A549 (cell line): ENCODE measurements around the gene PYGO1. TPM values are rescaled to one million over a fixed set of nuclear protein-coding genes. Genes with fewer than 3 reads are reported as not detected.
"Not testable (repeated sequence)": the region's sequence is repeated elsewhere in the genome, so short reads cannot be mapped to it uniquely, and the experiment has no call there.

Experiments
- ATAC-seq, 2 experiments: fragments of 200-7000 bp in 1 of 2; fragments of >200 bp in 1 of 2; cut with Nextera tagmentation in 1 of 2; cut with Tn5 transposase in 1 of 2; 3 replicates each; pipeline versions ENCODE4 v1.8.0 to v1.9.1; 2018 to 2020; ENCODE audit warnings: mild to moderate bottlenecking in 1 of 2, moderate library complexity in 1 of 2
- CTCF ChIA-PET: fragments of 300-600 bp; sonication (Branson Sonifier 250); formaldehyde crosslinking; extraction: SDS; loops from one replicate; lab custom pipeline; 2021; ENCODE audit warnings: antibody characterized with exemption, inconsistent platforms; lab: Yijun Ruan, JAX
- POLR2A ChIA-PET: fragments of 350-600 bp; formaldehyde crosslinking; extraction: SDS; loops from one replicate; lab custom pipeline; 2021; ENCODE audit warnings: antibody characterized with exemption, inconsistent platforms; lab: Yijun Ruan, JAX
- DNase-seq, 2 experiments: peaks; one replicate each; pipeline versions ENCODE4 v3.0.0 to v3.0.0-alpha.2; 2011 to 2016; ENCODE audit warnings: low read depth in 1 of 2, low spot score in 1 of 2
- FAIRE-seq: peaks from 2 replicates; lab custom pipeline; 2011; peaks lifted over from hg19 to GRCh38; lab: Jason Lieb, UNC
- H3K27ac ChIP-seq, 2 experiments: fragments of >200 bp; sonication (Bioruptor Twin); formaldehyde crosslinking; 3 replicates each; pipeline ENCODE4 v1.5.1; 2016 to 2017
- H3K4me1 ChIP-seq: fragments of >200 bp; sonication (Bioruptor Twin); formaldehyde crosslinking; 3 replicates; pipeline ENCODE4 v1.6.1; 2016
- H3K4me2 ChIP-seq: fragments of >200 bp; sonication (Bioruptor Twin); formaldehyde crosslinking; 3 replicates; pipeline ENCODE4 v1.6.1; 2016
- H3K4me3 ChIP-seq: fragments of >200 bp; sonication (Bioruptor Twin); formaldehyde crosslinking; 3 replicates; pipeline ENCODE4 v1.5.1; 2016
- H3K9me3 ChIP-seq: fragments of >200 bp; sonication (Bioruptor Twin); formaldehyde crosslinking; 3 replicates; pipeline ENCODE4 v1.6.1; 2016
- CEBPB ChIP-seq, 2 experiments: fragments of >200 bp in 1 of 2; sonication (Bioruptor Twin) in 1 of 2; formaldehyde crosslinking in 1 of 2; IDR thresholded peaks; 2 replicates each; pipeline ENCODE4 v1.6.1; 2012 to 2016
- CHD4 ChIP-seq: fragments of 200-600 bp; sonication (generic); IDR thresholded peaks from 2 replicates; pipeline ENCODE4 v1.6.1; 2016; ENCODE audit warnings: antibody characterized with exemption, mild to moderate bottlenecking, borderline replicate concordance
- EHF ChIP-seq: fragments of 250-450 bp; sonication (Bioruptor Pico); IDR thresholded peaks from 2 replicates; pipeline ENCODE4 v1.5.0; 2020; ENCODE audit warnings: mild to moderate bottlenecking
- EP300 ChIP-seq, 2 experiments: fragments of >200 bp; sonication (Bioruptor Twin); formaldehyde crosslinking; IDR thresholded peaks; 2 replicates in 1 of 2; 3 replicates in 1 of 2; pipeline ENCODE4 v1.6.1; 2016 to 2017
- MYC ChIP-seq: IDR thresholded peaks from 2 replicates; pipeline ENCODE4 v1.6.1; 2012; ENCODE audit warnings: mild to moderate bottlenecking, inconsistent platforms, low read length, improper control_type of control experiment, borderline replicate concordance
- NR3C1 ChIP-seq: fragments of >200 bp; sonication (Bioruptor Twin); formaldehyde crosslinking; IDR thresholded peaks from 3 replicates; pipeline ENCODE4 v1.6.1; 2017
- RAD21 ChIP-seq, 2 experiments: fragments of >200 bp in 1 of 2; sonication (Bioruptor Twin) in 1 of 2; formaldehyde crosslinking in 1 of 2; IDR thresholded peaks in 1 of 2; conservative IDR thresholded peaks in 1 of 2; 2 replicates in 1 of 2; 3 replicates in 1 of 2; pipeline ENCODE4 v1.6.1; 2012 to 2018; ENCODE audit warnings: inconsistent platforms in 1 of 2
- SMC3 ChIP-seq: fragments of >200 bp; sonication (Bioruptor Twin); formaldehyde crosslinking; IDR thresholded peaks from 3 replicates; pipeline ENCODE4 v1.6.1; 2018; ENCODE audit warnings: inconsistent platforms
- TP53 ChIP-seq: fragments of 250-450 bp; sonication (Bioruptor Pico); IDR thresholded peaks from 2 replicates; pipeline ENCODE4 v1.5.0; 2021; ENCODE audit warnings: mild to moderate bottlenecking, moderate library complexity
- ZC3H11A ChIP-seq: fragments of 450-650 bp; IDR thresholded peaks from 2 replicates; pipeline ENCODE4 v1.6.1; 2014; ENCODE audit warnings: antibody characterized with exemption, mild to moderate bottlenecking
- ZFP36 ChIP-seq: fragments of 450-650 bp; IDR thresholded peaks from 2 replicates; pipeline ENCODE4 v1.6.1; 2014; ENCODE audit warnings: borderline replicate concordance; ENCODE audit not compliant: partially characterized antibody
- ZSCAN20 ChIP-seq: fragments of 250-450 bp; sonication (Bioruptor Pico); IDR thresholded peaks from 2 replicates; pipeline ENCODE4 v1.8.0; 2022; ENCODE audit warnings: mild to moderate bottlenecking, moderate library complexity
- whole genome bisulfite sequencing: methylation state at CpG from one replicate; pipeline ENCODE4 v1.1.6; 2017; ENCODE audit errors: missing lambda C conversion rate; 5-methylcytosine and 5-hydroxymethylcytosine counted together
- polyA plus RNA-seq, 4 experiments: library from polyadenylated mRNA; depleted of rRNA in 3 of 4; stranded (reverse); fragments of >200 nt; fragmentation: RNase III in 1 of 4; extraction: RNeasy Plus Mini Kit Qiagen cat#74134 plus additional on column Dnase treatment in 1 of 4; gene quantifications; 2 replicates in 3 of 4; 3 replicates in 1 of 4; pipeline ENCODE4 v1.2.3, GENCODE V29; 2011 to 2017
- TF ChIP-seq, protein P1 (sequence below): fragments of >200 bp; sonication (Bioruptor Twin); formaldehyde crosslinking; IDR thresholded peaks from 2 replicates; pipeline ENCODE4 v1.6.1; 2016
- TF ChIP-seq, protein P2 (sequence below): fragments of 150-350 bp; IDR thresholded peaks from 2 replicates; pipeline ENCODE4 v1.6.1; 2014; ENCODE audit warnings: low read depth, mild to moderate bottlenecking, low read length
- TF ChIP-seq, protein P3 (sequence below): fragments of >200 bp; sonication (Bioruptor Twin); formaldehyde crosslinking; IDR thresholded peaks from 3 replicates; pipeline ENCODE4 v1.5.1; 2016

Gene PYGO1
- polyA plus RNA-seq, 2 of the 4 experiments (the other 2 are of a cell fraction) = 6.6 to 13.9 TPM

DNA sequence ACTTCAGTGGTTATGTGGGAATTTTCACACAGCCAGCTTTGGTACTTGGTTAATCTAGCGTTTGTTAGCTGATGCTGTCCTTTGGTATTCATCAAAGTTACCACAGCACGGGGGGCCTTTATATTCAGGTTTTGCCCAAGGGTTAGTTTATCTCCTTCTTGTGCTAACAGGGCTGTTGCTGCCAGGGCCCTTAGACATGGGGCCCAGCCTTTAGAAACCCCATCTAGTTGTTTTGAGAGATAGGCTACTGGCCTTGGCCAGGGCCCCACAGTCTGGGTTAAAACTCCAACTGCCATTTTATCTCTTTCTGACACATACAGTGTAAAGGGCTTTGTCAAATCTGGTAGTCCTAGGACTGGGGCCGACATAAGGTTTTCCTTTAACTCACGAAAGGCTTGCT is 72.7 kb downstream of the PYGO1 start:
- ChIA-PET POLR2A (no interaction called here), CTCF (interaction anchor here (0.6 to 1.6 kb wide), 4 partner anchors 112 to 128 kb away, joined by 3 to 5 read pairs (median 4); no protein-coding TSS in a partner anchor)
- FAIRE-seq (no peak), DNase-seq (no peak), ATAC-seq (no peak)
- H3K4me2 ChIP-seq = no peak overlapping the region
- no peak overlapping the region for H3K4me3 ChIP-seq
- H3K27ac ChIP-seq = no peak overlapping the region
- TF ChIP-seq NR3C1 (no peak), ZSCAN20 (CRISPR knock-in tag) (no peak), ZFP36 (no peak), TP53 (CRISPR knock-in tag) (no peak), MYC (no peak), EHF (CRISPR knock-in tag) (no peak), CHD4 (no peak), ZC3H11A (no peak), CEBPB (IDR thresholded peaks at IDR 0.05) (no peak)
- TF ChIP-seq, protein P1, sequence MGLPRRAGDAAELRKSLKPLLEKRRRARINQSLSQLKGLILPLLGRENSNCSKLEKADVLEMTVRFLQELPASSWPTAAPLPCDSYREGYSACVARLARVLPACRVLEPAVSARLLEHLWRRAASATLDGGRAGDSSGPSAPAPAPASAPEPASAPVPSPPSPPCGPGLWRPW = no peak
- TF ChIP-seq, protein P2, sequence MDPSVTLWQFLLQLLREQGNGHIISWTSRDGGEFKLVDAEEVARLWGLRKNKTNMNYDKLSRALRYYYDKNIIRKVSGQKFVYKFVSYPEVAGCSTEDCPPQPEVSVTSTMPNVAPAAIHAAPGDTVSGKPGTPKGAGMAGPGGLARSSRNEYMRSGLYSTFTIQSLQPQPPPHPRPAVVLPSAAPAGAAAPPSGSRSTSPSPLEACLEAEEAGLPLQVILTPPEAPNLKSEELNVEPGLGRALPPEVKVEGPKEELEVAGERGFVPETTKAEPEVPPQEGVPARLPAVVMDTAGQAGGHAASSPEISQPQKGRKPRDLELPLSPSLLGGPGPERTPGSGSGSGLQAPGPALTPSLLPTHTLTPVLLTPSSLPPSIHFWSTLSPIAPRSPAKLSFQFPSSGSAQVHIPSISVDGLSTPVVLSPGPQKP = no peak
- no peaks in the 10 kb centered on the region for H3K9me3 ChIP-seq
- H3K4me1 ChIP-seq = no peaks in the 10 kb centered on the region
- WGBS = 82% methylated on average over 4 of the region's 4 CpGs

DNA sequence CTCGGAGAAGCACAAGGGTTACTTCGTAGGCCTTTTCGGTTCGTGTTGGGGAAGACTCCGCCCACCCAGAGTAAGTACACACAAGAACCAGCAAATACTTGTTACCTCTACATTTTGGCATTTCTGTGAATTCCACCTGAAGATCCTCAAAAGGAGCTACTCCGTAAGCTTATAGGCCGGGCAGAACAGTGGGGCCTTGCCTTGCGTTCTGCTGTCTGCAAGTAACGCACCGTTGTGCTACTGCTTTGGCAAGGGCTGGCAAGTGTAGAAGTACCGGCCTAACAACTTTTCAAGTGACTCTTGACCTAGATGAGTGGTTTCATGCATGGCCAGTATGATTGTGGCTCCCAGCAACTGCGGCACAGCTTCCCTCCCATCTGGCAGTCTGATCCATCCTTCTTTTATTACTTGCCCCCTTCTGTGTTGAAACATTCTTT is 73.7 kb downstream of the PYGO1 start:
- Histone ChIP-seq H3K4me2 (no peak overlapping the region), H3K4me1 (no peaks in the 10 kb centered on the region), H3K27ac (no peak overlapping the region), H3K4me3 (no peak overlapping the region), H3K9me3 (no peaks in the 10 kb centered on the region)
- ChIA-PET CTCF (interaction anchor here (0.9 to 2.3 kb wide), 10 partner anchors 10 to 132 kb away, joined by 3 to 12 read pairs (median 4); no protein-coding TSS in a partner anchor), POLR2A (no interaction called here)
- no peak for TF ChIP-seq TP53 (CRISPR knock-in tag)
- no peak for TF ChIP-seq EP300 (IDR thresholded peaks at IDR 0.05)
- ATAC-seq = no peak
- 92% methylated on average over 12 of the region's 12 CpGs for WGBS
- no peak for DNase-seq
- FAIRE-seq = no peak

DNA sequence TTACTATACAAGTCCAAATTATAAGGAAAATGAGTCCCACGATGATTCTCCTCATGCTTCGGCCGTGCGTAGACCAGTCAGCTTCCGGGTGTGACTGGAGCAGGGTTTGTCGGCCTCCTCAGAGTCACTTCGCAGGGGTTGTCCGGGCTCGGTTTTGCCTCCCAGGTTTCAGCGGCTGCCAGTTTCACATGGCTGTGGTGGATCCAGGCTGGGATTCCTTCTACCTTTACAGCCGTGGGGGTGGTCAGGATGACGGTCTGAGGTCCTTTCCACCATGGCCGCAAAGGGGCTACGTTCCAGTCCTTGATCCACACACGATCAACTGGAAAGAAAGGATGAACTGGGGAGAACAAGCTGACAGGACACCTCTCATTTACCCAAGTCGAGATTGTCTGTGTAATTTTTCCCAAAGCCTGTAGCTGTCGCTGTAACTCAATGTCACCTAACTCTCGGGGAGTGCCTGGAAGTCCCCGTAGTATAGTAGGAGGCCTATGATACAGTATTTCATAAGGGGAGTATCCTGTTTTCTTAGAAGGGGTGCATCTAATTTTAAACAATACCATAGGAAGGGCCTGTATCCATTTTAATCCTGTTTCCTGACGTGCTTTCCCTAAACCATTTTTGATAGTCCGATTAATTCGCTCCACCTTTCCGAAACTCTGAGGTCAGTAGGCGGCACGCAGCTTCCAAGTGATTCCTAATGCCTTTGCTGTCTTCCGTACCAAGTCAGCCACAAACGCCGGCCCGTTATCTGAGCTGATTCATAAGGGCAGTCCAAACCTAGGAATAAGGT is 74.3 kb downstream of the PYGO1 start:
- FAIRE-seq, H3K4me3 ChIP-seq, H3K27ac ChIP-seq, H3K4me1 ChIP-seq, H3K4me2 ChIP-seq, H3K9me3 ChIP-seq, POLR2A ChIA-PET: not testable (repeated sequence)
- 71% methylated on average over 28 of the region's 29 CpGs for WGBS
- ATAC-seq (peak in 1 of 2 experiments; percentile 68; a peak in 2 of 6 replicates), DNase-seq (peak; percentile 36 to 60)
- CTCF ChIA-PET = interaction anchor here (0.7 to 2.3 kb wide), 9 partner anchors 10 to 133 kb away, joined by 3 to 12 read pairs (median 4); no protein-coding TSS in a partner anchor
- TF ChIP-seq RAD21 (conservative IDR thresholded peaks at IDR 0.05 in 1 of 2, IDR thresholded peaks at IDR 0.05 in 1 of 2) (peak; percentile 40 to 61; a peak in 4 of 5 replicates), SMC3 (peak; percentile 35; the same call in 1 of the 3 replicates)
- TF ChIP-seq, protein P3, sequence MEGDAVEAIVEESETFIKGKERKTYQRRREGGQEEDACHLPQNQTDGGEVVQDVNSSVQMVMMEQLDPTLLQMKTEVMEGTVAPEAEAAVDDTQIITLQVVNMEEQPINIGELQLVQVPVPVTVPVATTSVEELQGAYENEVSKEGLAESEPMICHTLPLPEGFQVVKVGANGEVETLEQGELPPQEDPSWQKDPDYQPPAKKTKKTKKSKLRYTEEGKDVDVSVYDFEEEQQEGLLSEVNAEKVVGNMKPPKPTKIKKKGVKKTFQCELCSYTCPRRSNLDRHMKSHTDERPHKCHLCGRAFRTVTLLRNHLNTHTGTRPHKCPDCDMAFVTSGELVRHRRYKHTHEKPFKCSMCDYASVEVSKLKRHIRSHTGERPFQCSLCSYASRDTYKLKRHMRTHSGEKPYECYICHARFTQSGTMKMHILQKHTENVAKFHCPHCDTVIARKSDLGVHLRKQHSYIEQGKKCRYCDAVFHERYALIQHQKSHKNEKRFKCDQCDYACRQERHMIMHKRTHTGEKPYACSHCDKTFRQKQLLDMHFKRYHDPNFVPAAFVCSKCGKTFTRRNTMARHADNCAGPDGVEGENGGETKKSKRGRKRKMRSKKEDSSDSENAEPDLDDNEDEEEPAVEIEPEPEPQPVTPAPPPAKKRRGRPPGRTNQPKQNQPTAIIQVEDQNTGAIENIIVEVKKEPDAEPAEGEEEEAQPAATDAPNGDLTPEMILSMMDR = peak; percentile 47
